ENCODE results near the gene AMY1A. TPM values are rescaled to one million over a fixed set of nuclear protein-coding genes. Genes with fewer than 3 reads are reported as not detected.
"Not testable (repeated sequence)": the region's sequence is repeated elsewhere in the genome, so short reads cannot be mapped to it uniquely, and the experiment has no call there.

Gene AMY1A
- polyA plus RNA-seq: not detected

- not testable (repeated sequence) for H3K4me3 Mint-ChIP-seq; H3K27me3 Mint-ChIP-seq (ENCODE audit: low read depth in 3 of 3); H3K27ac Mint-ChIP-seq; H3K4me1 Mint-ChIP-seq; H3K36me3 Mint-ChIP-seq; DNase-seq; H3K9me3 Mint-ChIP-seq
These were observed at the start of gene AMY1A for GRCh38 chr1:103655460-103655859. AMY1A (plus strand) TSS chr1:103655760; CDS start chr1:103656331, 571 bp downstream.

DNA sequence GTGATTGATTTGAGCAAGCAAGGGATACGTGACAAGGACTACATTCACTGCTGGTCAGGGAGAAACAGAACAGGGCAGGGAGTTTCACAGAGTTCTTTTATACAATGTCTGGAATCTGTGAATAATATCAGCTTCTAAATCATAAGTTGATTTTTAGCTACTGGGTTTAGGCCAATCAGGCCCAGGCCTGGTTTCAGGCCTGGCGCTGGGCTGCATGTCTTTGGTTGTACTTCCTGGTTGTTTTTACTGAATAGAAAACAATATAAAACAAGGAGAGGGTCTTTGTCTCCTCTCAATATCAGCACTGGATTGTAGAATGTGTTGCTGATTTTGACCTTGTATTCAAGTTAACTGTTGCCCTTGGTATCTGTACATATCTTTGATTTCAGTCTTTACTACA is 39.2 kb upstream of the AMY1A start:
- no peaks in the 10 kb centered on the region for H3K27me3 Mint-ChIP-seq (ENCODE audit: low read depth in 3 of 3)
- peaks cover 0 to 17% (median 3%) of the 10 kb centered on the region in 6 donors for H3K9me3 Mint-ChIP-seq
- H3K27ac Mint-ChIP-seq: no peak overlapping the region
- DNase-seq: no peak
- no peak overlapping the region for H3K4me3 Mint-ChIP-seq
- H3K36me3 Mint-ChIP-seq: no peaks in the 10 kb centered on the region
- H3K4me1 Mint-ChIP-seq: no peaks in the 10 kb centered on the region

DNA sequence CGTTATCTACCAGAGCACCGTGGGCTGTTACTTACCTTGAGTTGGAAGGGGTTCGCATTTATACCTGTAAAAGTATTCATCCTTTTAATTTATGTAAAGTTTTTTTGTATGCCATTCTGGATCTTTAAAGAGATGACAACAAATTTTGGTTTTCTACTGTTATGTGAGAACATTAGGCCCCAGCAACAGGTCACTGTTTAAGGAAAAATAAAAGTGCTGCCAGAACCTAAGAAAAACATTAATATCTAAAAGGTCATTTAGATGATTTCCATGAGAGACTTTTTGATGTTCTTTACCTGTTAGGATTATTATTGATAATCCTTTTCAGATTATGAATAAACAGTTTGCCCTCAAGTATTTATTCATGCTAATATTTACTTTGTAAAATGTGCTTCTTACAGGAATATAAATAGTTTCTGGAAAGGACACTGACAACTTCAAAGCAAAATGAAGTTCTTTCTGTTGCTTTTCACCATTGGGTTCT is 38.5 kb upstream of the AMY1A start, which contains the start of gene AMY2A:
AMY2A (plus strand) TSS at position 434 of the 484 bp plus-strand sequence; CDS start at position 448, 14 bp downstream.
- H3K27ac Mint-ChIP-seq; DNase-seq; H3K4me1 Mint-ChIP-seq; H3K36me3 Mint-ChIP-seq; H3K27me3 Mint-ChIP-seq (ENCODE audit: low read depth in 3 of 3); H3K4me3 Mint-ChIP-seq: not testable (repeated sequence)
- peaks cover 0 to 14% (median 3%) of the 10 kb centered on the region in 6 donors for H3K9me3 Mint-ChIP-seq

DNA sequence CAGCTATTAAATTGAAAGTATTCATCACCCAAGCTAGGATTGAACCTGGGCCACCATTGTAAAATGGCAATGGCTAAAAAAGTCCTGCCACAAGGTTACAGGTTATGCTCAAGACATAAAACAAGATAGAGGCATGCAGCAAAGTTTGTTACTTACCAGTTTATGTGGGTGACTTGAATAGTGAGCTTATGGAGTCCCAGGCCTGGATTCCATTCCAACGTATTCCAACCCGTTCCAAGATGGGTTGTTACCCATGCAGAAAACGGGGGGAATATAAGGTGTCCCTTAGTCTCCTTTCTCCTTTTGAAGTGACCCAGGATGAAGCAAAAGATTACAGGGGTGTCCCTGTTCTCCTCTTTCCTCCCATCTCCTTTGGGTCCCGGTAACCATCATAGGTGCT is 28.1 kb upstream of the AMY1A start:
- H3K27ac Mint-ChIP-seq; H3K9me3 Mint-ChIP-seq; DNase-seq; H3K4me3 Mint-ChIP-seq; H3K27me3 Mint-ChIP-seq (ENCODE audit: low read depth in 3 of 3); H3K36me3 Mint-ChIP-seq; H3K4me1 Mint-ChIP-seq: not testable (repeated sequence)

DNA sequence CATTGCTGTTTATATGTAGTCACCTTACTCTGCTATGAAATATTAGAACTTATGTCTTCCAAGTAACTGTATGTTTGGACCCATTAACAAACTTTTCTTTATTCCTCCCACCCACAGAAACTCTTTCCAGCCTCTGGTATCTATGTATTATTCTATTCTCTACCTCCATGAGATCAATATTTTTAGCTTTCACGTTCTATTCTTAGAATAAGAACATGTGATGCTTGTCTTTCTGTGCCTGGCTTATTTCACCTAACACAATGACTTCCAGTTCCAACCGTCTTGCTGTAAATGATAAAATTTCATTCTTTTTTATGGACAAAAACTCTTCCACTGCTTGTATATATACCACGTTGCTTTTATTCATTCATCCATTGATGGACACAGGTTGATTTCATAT is 14.4 kb upstream of the AMY1A start:
- DNase-seq; H3K27ac Mint-ChIP-seq; H3K4me3 Mint-ChIP-seq; H3K4me1 Mint-ChIP-seq; H3K36me3 Mint-ChIP-seq; H3K27me3 Mint-ChIP-seq (ENCODE audit: low read depth in 3 of 3); H3K9me3 Mint-ChIP-seq: not testable (repeated sequence)

DNA sequence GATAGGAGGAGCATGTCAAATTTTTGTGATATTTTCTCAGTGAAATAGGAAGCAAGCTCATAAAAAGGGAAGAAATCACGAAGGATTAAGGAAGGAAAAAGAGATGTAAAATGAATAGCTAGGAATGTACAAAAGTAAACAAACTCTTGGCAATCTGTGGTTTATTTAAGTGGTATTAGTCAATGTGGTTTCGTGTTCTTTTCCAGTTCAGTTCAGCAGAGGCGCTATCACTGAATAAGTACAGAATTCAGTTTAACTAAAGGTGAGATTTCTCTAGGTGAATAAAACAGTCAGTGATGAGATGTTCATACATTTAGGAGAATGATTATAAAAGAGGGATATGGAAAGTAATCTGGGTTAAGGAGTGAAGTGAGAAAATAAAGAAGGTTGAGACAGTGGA is 11.7 kb upstream of the AMY1A start:
- not testable (repeated sequence) for H3K4me3 Mint-ChIP-seq; DNase-seq; H3K9me3 Mint-ChIP-seq; H3K36me3 Mint-ChIP-seq; H3K27ac Mint-ChIP-seq; H3K27me3 Mint-ChIP-seq (ENCODE audit: low read depth in 3 of 3); H3K4me1 Mint-ChIP-seq

DNA sequence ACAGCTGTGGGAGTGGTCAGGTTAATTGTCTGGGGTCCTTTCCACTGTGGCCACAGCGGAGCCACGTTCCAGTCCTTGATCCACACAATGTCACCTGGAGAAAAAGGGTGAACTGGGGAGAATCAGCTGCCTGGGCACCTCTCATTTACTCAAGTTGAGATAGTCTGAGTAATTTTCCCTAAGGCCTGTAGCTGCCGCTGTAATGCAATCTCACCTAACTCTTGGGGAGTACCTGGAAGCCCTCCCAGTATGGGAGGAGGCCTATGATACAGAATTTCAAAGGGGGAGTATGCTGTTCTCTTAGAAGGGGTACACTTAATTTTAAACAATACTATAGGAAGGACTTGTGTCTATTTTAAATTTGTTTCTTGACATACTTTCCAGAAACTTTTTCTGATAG is 5.3 kb upstream of the AMY1A start:
- not testable (repeated sequence) for H3K4me1 Mint-ChIP-seq; H3K27ac Mint-ChIP-seq; H3K9me3 Mint-ChIP-seq; H3K4me3 Mint-ChIP-seq; DNase-seq; H3K36me3 Mint-ChIP-seq; H3K27me3 Mint-ChIP-seq (ENCODE audit: low read depth in 3 of 3)

GRCh38 chr1:103650889-103651288 is 4.7 kb upstream of the AMY1A start:
- H3K4me1 Mint-ChIP-seq; H3K36me3 Mint-ChIP-seq; DNase-seq; H3K9me3 Mint-ChIP-seq; H3K27me3 Mint-ChIP-seq (ENCODE audit: low read depth in 3 of 3); H3K27ac Mint-ChIP-seq; H3K4me3 Mint-ChIP-seq: not testable (repeated sequence)

DNA sequence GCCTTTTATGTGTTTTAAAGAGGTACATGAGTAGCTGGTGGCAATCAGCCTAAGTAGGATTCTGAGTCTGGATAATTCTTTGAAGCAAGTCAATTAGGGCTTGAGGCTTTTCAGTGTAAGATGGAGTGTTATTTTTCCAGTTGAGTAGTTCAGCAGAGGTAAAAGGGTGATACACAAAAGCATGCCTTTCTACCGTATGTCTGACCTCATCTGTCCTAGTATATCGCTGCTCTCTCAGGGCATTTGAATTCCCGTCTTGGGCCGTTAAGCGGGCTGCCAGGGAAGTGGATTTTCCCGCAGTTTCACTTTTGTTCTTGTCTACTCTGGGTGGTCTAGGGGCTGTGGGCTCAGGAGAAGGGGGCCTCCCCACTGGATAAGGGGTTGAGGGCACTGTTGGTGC is 1.4 kb upstream of the AMY1A start:
- not testable (repeated sequence) for H3K36me3 Mint-ChIP-seq; H3K27me3 Mint-ChIP-seq (ENCODE audit: low read depth in 3 of 3); DNase-seq; H3K9me3 Mint-ChIP-seq; H3K4me3 Mint-ChIP-seq; H3K4me1 Mint-ChIP-seq; H3K27ac Mint-ChIP-seq

DNA sequence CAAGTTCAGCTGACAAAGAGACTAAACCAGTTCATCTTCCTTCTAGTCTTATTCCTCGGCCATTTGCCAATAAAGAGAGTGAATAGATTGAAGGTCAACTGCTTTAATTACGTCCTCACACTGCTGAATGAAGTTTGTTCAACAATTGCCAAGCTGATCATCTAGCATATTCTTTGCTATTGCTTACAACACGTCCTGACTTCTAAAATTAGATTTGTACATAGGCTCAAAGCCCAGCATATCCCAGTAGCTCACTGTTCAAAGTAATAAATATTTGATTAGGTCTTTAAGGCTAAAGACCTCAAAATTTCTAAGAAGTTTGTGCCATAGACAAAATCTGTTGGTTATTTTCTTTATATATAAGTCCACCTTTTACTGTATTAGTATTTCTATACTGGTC is 20.8 kb downstream of the AMY1A start:
- not testable (repeated sequence) for H3K36me3 Mint-ChIP-seq; H3K4me1 Mint-ChIP-seq; H3K27ac Mint-ChIP-seq; H3K27me3 Mint-ChIP-seq (ENCODE audit: low read depth in 3 of 3); H3K9me3 Mint-ChIP-seq; H3K4me3 Mint-ChIP-seq; DNase-seq

DNA sequence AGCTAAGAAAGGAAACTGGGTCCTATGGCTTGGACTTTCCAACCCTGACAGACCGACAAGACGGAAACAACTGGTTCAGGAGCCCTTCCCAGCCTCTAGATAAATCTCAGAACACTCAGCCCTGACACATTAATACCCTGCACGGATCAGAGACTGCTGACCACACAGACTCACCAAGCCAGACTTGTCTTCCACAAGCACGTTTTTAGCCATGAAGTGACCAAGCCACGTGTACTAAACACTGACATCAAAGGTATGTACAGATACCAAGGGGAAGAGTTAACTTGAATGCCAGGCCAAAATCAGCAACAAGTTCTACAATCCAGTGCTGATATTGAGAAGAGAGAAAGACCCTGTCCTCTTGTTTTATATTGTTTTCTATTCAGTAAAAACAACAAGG is 40.5 kb downstream of the AMY1A start, which contains the start of gene AMY1B:
AMY1B (minus strand) TSS at position 101 of the 400 bp plus-strand sequence. CDS start 571 bp downstream, outside the sequence.
- not testable (repeated sequence) for H3K27me3 Mint-ChIP-seq (ENCODE audit: low read depth in 3 of 3); H3K27ac Mint-ChIP-seq; H3K36me3 Mint-ChIP-seq; H3K9me3 Mint-ChIP-seq; H3K4me3 Mint-ChIP-seq; H3K4me1 Mint-ChIP-seq; DNase-seq

DNA sequence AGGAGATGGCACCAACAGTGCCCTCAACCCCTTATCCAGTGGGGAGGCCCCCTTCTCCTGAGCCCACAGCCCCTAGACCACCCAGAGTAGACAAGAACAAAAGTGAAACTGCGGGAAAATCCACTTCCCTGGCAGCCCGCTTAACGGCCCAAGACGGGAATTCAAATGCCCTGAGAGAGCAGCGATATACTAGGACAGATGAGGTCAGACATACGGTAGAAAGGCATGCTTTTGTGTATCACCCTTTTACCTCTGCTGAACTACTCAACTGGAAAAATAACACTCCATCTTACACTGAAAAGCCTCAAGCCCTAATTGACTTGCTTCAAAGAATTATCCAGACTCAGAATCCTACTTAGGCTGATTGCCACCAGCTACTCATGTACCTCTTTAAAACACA is 41.9 kb downstream of the AMY1A start:
- H3K27me3 Mint-ChIP-seq (ENCODE audit: low read depth in 3 of 3); H3K36me3 Mint-ChIP-seq: not testable (repeated sequence)

DNA sequence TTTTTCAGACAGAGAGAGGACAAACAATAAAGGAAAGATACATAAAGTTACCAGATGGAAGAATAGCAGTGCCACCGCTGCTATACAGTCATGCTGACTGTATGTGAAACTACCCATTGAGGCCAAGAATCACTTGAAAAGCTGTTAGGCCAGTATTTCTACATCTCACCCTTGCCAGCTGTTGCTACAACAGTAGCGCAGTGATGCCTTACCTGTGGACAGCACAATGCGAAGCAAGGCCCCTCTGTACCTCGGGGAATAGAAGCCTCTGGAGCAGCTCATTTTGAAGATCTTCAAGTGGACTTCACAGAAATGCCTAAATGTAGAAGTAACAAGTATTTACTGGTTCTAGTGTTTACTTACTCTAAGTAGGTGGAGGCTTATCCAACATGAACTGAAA is 45.1 kb downstream of the AMY1A start:
- not testable (repeated sequence) for H3K27ac Mint-ChIP-seq; H3K36me3 Mint-ChIP-seq; H3K27me3 Mint-ChIP-seq (ENCODE audit: low read depth in 3 of 3); H3K4me3 Mint-ChIP-seq; H3K9me3 Mint-ChIP-seq; DNase-seq; H3K4me1 Mint-ChIP-seq

More for the DNA sequence above, 41.9 kb downstream of the AMY1A start:
- not testable (repeated sequence) for DNase-seq, H3K9me3 Mint-ChIP-seq, H3K4me3 Mint-ChIP-seq, H3K4me1 Mint-ChIP-seq, H3K27ac Mint-ChIP-seq

DNA sequence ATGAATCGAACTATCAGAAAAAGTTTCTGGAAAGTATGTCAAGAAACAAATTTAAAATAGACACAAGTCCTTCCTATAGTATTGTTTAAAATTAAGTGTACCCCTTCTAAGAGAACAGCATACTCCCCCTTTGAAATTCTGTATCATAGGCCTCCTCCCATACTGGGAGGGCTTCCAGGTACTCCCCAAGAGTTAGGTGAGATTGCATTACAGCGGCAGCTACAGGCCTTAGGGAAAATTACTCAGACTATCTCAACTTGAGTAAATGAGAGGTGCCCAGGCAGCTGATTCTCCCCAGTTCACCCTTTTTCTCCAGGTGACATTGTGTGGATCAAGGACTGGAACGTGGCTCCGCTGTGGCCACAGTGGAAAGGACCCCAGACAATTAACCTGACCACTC is 45.7 kb downstream of the AMY1A start:
- H3K27me3 Mint-ChIP-seq (ENCODE audit: low read depth in 3 of 3); DNase-seq; H3K4me1 Mint-ChIP-seq; H3K27ac Mint-ChIP-seq; H3K9me3 Mint-ChIP-seq; H3K4me3 Mint-ChIP-seq; H3K36me3 Mint-ChIP-seq: not testable (repeated sequence)

DNA sequence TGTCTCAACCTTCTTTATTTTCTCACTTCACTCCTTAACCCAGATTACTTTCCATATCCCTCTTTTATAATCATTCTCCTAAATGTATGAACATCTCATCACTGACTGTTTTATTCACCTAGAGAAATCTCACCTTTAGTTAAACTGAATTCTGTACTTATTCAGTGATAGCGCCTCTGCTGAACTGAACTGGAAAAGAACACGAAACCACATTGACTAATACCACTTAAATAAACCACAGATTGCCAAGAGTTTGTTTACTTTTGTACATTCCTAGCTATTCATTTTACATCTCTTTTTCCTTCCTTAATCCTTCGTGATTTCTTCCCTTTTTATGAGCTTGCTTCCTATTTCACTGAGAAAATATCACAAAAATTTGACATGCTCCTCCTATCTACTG is 52.1 kb downstream of the AMY1A start:
- H3K27me3 Mint-ChIP-seq (ENCODE audit: low read depth in 3 of 3); H3K27ac Mint-ChIP-seq; H3K9me3 Mint-ChIP-seq; H3K4me1 Mint-ChIP-seq; H3K36me3 Mint-ChIP-seq; H3K4me3 Mint-ChIP-seq; DNase-seq: not testable (repeated sequence)

- not testable (repeated sequence) for H3K27ac Mint-ChIP-seq; H3K4me1 Mint-ChIP-seq; DNase-seq; H3K27me3 Mint-ChIP-seq (ENCODE audit: low read depth in 3 of 3); H3K36me3 Mint-ChIP-seq; H3K4me3 Mint-ChIP-seq; H3K9me3 Mint-ChIP-seq
These were observed 54.8 kb downstream of the AMY1A start for GRCh38 chr1:103710381-103710780.

All from immature natural killer cell (primary cell).